ENCODE results near the gene DEFB114.
A peak's percentile ranks its signal among the peaks of the same experiment; 100 is the strongest.

DEFB114 gene

DNA sequence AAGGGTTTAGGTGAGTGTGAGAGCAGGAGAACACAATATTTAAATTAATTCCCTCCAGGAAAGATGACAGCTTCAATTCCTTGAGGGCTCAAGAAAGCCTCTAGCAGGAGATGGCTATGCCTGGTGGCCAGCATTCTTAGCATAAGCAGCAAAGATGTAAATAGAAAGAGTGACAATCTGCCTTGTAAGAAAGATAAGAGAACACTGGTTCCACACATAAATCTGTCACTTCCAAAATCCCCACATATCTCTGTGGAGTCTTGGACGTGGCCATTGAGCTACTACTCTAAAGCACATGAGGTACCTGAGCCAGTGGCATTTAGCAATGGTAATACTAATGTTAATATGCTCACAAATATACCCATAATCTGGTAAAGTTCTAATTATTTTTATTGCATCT, 29.2 kb downstream of the DEFB114 start:
- no peak for DNase-seq

DNA sequence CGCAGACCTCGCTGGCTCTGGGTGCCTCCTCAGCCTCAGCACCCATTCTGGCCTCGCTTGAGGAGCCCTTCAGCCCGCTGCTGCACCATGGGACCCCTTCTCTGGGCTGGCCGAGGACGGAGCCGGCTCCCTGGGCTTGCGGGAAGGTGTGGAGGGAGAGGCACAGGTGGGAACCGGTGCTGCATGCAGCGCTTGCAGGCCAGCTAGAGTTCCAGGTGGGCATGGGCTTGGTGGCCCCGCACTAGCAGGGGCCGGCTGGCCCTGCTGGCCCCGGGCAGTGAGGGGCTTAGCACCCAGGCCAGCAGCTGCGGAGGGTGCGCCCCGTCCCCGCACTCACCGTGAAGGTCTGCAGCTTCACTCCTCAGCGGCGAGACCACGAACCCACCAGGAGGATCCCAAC, 30.4 kb downstream of the DEFB114 start:
- no peak for DNase-seq

DNA sequence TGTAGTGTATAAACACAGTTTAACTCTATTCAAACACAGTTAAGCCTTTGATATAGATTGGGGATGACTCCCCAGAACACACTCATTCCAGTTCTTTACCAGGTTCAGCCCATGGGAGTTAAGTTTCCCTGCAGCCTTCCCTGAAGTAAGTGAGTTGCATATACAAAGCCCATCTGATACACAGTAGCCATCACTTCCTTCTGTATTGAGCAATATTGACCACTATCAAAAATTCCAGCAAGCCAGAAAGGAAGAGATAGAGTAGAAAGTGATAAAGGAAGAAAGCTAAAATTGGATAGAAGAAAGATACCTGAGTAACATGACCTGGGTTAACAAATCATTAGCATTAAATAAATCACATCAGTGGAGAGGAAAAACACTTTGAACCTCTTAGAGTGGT, 34.6 kb downstream of the DEFB114 start:
- DNase-seq: no peak

DNA sequence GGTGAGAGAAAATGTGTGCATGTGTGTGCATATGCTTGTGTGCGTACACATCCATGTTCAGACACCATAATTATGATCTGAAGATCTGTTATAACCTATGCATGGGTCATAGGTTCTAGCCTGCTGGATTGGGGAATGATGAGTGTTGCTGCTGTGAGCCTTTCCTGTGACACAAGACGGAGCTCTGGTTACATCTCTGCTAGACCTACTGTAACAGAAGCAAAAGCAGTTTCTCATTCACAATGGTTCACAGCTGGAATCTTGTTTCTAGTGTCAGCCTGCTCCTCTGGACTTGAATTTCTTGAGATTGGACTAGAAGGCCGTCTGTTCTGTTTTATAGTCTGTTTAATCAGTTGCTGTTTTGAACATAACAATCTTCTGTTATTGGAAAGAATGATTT, 40.1 kb downstream of the DEFB114 start:
- DNase-seq: no peak

DNA sequence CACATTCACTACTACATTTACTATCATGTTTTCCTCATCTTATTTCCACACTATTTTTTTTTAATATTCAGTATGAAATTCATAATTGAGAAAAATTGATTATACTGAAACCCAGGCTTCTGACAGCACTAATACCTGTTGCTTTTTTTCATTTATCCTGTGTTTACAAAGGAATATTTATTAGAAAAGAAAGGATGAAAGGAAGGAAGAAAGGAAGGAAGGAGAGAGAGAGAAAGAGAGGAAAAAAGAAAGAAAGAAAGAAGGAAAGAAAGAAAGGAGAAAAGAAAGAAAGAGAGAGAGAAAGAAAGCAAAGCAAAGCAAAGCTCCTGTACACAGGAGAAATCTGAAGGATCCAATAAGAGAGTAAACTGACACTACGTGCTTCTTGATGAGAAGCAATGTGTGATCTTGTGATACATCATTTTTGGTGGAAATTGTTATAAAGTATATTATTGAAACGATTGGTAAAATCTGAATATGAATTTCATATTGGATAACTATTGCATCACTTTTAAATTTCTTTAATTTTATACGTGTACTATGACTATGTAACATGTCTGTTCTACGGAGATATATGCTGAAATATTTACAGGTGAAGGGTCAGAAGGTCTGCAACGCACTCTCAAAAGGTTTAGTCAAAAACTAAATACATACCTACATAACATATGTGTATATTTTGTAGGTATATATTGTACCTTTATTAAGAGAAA, 43.9 kb downstream of the DEFB114 start:
- DNase-seq: no peak

DNA sequence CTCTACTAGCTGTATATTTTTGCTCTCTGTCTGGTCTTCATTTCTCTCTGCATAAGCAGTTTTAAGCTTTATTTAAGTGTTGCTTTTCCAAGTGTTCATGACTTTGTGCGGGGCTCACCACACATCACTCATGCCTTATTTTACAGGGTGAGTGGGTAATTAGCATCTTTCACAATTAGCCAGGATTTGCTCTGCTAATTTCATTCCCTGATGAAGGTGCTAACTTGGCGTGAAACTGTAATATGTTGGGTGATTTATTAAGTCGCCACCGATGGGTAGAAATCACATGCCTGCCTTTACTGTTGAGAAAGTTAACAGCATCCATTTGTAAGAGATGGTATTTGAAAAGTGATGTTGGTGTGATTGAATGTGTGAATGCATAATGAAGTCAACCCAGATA, 44.7 kb downstream of the DEFB114 start:
- DNase-seq: no peak

DNA sequence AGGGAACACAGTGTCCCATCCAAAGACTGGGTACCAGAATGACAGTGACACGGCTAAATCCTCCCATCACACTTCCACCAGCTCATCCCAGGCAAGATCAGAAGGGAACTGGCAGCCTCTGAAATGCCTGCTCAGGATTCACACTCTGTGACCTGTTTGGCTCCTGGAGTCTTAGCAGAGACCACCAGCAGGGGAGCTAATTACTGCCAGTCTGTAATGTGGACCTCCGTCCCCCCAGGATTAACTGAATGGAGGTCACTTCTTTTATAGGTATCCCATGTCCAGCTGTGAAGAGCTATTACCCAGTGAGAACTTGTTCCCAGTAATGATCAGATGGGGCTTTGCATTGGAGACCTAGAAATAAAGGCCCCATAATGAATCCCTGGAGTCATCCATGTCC, 45.2 kb downstream of the DEFB114 start:
- no peak for DNase-seq

DNA sequence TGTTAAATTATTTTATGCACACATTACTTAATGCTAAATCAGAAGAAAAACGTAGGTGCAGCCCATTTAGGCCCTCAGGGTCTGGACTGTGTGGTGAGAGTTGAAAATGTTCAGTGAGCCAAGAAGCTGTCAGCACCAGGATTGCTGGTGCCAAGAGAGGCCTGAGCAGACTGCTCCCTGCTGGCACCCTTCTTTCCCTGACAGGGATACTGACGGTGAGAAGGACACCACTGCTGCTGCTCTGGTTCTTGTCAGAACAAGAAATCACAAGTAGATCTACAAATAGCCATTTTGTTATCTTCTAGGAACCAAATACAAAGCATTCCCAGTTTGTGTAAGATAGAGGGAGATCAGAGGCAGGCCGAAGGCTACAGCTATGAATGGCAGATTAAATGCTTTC, 48.9 kb downstream of the DEFB114 start:
- no peak for DNase-seq

DNA sequence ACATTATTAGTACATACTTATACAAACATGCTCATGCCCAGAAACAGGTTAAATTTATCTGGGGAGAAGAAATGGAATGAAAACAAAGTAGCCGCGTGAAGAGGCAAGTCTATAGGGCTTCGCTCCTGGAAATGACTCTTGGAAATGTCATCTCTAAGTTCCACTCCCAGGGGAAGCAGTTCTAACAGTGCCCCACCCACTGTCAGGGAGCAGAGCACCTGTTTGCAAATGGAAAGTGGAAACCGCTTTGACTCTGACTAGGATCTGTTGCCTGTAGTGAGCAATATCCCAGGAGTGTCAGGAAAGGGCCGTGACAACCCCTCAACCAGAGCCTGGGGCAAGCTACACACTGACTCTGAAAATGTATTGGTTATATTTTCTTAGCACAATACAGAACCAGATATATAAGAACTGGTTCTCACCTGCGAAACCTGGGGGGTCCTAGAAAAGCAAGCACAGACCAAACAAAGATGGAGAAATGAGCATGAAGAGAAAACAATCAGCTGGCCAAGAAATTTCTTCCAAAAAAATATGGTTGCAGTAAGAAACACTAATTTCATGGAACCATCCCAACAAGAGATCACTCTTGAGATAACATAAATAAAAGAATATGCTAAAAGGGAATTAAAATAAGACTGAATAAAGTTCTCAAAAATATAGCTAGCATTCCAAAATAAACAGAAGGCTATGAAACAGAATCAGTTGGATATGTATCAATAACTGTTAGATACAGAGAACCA, 50.2 kb downstream of the DEFB114 start:
- DNase-seq: peak; percentile 40 to 54

DNA sequence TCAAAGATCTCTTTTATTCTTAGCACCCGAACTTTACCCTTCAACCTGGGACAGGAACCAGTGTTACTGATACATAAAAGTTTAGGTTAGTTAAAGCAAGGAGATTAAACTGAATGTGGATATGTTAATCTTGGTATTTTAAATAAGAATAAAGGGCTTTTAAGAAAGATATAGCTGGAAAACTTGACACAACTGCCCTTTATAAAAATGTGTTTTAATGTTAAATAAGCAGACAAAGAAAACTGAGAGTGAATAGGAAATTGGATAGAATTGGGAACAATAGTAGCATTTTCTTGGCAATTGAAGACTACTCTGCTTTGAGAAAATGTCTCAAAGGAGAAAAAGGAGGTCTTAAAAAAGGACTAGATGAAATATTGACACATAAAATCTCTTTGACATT, 51.8 kb downstream of the DEFB114 start:
- no peak for DNase-seq

DNA sequence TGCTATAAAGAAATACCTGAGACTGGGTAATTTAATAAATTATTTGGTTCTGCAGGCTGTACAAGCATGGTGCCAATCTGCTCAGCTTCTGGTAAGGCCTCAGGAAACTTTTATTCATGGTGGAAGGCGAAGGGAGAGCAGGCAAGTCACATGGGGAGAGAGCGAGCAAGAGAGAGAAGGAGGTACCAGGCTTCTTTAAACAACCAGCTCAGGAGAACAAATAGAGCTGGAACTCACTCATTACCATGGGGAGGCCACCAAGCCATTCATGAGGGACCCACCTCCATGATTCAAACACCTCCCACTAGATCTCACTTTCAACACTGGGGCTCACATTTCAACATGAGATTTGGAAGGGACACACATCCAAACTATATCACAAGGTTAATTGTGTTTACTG, 52.7 kb downstream of the DEFB114 start:
- DNase-seq: no peak
